GM18517 (cell line): Measurements from ENCODE around the gene SLC16A1.
"Not testable (repeated sequence)": the region's sequence is repeated elsewhere in the genome, so short reads cannot be mapped to it uniquely, and the experiment has no call there.

ENCODE experiments used
- ATAC-seq: cut with Tn5 transposase; IDR thresholded peaks from one replicate; pipeline ENCODE4 v1.9.1; 2021; ENCODE audit warnings: mild to moderate bottlenecking, moderate library complexity; ENCODE audit not compliant: unreplicated experiment

The SLC16A1 gene

DNA sequence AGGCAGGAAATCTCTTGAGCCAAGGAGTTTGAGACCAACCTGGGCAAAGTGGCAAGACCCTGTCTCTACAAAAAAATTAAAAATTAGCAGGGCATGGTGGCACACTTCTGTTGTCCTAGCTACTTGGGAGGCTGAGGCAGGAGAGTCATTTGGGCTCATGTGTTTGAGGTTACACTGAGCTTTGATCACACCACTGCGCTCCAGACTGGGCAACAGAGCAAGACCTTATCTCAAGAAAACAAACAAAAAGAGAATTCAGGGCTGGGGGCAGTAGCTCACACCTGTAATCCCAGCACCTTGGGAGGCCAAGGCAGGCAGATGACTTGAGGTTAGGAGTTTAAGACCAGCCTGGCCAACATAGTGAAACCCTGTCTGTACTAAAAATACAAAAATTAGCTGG is 17.8 kb upstream of the SLC16A1 start:
- no peak for ATAC-seq

DNA sequence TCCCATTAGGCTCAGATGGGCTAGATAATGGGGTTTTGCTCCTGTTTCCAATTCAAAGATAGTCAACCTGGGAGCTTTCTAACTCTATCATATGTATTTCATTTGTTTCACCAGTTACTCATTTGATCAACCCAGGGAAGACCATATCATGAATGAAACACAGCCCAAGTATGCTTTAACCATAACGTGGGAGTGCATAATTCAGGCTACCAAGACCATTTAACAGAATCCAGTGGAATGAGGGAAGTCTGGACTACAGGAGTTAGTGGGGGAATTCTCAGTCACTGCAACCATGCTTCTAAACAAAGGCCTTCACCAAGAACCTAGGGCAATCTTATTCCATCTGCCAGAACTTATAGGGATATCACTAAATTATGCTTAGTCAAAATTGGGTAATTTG is 15.0 kb upstream of the SLC16A1 start:
- ATAC-seq = no peak

DNA sequence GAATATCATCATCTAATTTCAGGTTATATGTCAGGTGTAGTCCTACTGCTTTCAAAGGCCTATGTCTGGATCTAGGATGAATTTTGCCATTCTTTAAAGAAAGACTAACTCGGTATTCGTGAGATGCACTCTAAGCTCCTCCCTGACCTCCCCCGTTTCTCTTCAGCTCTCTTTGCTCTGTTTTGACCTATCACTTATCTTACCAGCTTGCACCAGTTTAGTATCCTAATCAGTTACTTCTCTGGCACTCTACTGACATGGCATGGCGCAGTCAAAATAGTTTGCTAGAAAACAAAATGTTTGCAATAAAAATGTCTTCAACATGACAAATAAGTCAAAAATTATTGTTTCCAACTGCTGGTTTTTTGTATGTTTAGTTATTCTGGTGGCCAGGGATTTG is 8.4 kb upstream of the SLC16A1 start:
- no peak for ATAC-seq

DNA sequence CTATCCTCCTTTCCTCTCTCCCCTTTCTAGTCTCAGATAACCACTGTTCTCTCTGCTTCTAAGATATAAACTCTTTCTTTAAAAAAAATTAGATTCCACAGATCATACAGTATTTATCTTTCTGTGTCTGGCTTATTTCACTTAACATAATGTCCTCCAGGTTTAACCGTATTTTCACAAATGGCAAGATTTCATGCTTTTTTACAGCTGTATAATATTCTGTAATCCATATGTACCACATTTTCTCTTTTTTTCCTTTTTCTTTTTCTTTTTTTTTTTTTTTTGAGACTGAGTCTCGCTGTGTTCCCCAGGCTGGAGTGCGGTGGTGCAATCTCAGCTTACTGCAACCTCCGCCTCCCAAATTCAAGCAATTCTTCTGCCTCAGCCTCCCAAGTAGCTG is 5.1 kb upstream of the SLC16A1 start:
- no peak for ATAC-seq

DNA sequence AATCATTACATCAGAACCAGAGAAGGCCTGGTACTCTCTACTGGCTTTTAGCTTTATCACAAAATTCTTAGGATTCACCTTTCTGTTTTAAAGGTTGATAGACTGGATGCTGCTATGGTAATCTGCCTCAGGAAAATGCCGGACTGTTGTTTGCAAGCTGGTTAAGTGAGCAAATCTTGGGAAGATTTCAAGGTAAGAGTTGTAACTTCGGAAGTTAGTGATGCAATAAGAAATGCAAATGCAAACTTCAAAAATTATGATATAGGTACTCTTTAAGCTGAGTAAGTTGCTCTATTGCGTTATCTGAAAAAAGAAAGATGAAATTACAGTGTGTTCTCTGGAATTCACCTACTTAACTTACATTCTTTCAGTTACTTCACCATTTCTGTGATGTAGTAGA is 4.4 kb upstream of the SLC16A1 start:
- no peak for ATAC-seq

DNA sequence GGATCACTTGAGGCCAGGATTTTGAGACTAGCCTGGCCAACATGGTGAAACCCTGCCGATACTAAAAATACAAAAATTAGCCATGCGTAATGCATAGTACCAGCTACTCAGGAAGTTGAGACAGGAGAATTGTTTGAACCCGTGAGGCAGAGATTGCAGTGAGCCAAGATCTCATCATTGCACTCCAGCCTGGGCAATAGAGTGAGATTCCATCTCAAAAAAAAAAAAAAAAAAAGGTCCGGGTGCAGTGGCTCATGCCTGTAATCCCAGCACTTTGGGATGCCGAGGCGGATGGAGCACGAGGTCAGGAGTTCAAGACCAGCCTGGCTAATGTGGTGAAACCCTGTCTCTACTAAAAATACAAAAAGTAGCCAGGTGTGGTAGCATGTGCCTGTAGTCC is 2.2 kb upstream of the SLC16A1 start:
- not testable (repeated sequence) for ATAC-seq

DNA sequence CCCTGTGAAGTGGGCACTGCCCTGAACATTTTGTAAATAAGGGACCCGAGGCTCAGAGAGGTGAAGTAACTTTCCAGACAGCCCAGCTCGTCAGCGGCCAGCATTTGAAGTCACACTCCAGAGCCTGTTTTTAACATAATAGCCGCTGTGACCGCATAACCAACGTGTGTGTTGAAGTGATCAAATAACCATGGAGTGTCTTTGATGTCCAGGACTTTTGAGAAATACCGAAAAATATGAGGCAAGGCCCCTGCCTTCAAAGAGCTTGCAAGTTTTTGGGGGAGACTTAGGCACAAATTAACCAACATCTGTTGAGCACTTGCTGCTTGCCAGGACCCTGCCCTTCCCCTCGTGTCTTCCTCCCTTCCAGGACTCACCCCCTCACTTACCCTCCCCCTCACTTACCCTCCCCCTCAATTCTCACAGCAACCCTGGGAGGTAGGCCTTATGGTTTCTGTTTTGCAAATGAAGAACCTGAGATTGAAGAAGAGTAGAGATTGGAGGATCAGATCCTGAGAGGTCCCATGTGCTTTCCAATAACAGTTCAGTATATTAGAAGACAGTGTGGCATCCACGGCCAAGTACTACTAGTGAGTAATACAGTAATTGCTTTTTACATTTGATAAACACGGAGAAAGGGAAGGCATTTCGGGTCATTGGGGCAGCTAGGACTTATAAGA is 1.3 kb upstream of the SLC16A1 start:
- peak; percentile 65 for ATAC-seq

DNA sequence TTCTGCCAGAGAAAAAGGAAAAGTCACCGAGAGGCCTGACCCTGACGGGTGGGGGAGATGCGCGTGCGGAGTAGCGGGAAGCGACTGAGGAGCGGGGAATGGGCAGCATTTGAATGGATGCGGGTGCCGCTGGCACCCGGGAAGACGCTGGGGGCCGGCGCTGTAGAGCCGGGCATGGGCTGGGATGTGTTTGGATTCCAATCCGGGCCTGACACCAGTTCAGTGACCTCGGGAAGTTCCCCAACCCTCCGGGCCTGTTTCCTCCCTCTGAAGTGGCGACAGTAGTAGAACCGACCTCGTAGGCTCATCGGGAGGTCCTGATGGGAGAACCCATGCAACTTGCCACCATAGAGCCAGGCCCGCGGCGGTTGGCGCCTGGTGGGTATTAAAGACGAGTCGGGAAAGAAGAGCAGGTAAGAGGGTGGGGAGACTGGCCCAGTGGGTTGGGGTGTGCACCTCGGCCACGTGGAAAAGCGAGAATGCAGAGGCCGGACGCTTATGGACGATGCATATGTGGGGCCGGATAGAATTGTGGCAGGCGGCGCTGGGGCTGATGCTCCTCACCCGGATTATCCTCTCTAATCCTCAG is 642 bp upstream of the SLC16A1 start:
- peak; percentile 5 for ATAC-seq

DNA sequence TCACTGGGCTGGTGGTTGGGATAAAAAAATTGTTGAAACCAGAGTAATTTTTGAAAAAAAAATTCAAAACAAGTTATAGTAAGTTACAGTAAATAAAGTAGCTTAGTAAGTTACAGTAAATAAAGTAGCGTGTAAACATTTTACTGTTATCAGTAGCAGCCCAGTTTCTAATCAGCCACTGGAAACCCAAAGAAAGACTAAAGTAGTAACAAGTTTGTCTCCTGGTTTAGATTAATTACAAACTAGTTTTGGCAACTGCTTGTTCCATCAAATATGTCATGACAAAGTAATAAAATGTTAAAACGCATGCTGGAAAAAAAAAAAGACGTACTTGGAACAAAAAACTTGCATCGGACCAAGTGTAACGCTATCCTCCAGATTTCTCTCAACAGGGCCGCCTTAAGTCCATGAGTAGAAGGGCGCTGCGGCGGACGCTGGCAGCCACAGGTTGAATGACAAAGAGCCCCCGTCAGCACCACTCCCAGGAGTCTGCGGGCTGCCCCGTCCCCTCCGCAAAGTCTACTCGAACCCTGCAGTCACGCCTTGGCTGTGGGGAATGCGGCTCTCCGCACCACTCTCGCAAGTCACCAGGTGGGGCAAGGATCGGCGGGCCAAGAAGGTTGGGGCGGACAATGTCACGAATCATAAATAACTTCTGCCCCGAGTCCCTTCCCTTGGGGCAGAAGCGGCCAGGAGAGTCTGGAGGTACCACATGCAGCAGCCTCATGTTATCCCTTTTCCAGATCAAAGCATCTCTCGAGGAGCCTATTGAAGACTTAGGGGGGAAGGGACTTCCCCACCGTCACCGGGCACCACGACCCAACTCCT is 837 bp downstream of the SLC16A1 start:
- ATAC-seq = peak; percentile 18

DNA sequence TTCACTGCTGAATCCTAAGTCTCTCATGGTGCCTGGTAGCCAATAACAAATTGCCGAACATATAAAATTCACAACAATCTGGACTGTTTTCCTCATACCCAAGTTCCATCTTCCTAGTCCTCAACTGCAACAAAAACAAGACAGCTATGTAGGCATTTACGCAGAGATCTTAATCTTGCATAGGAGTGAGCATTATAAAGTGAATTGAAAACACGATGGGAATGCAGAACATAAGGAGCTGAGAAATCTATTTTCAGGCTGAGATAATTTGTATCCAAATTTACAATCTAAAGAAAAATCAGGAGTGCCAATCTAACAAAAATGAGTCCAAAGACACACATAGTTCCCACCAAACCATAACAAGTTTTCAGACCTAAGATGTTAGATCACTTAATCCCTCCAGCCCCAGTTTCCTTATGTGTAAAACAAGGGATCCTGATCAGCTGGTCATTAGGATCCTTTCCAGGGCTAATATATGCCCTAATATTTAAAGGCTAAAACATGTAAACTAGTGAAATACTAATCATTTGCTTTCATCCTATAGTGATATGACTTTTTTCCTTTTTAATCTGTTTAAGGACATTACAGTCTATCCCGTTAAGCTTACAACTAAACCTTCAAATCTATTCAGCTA is 1.9 kb downstream of the SLC16A1 start:
- ATAC-seq = no peak

DNA sequence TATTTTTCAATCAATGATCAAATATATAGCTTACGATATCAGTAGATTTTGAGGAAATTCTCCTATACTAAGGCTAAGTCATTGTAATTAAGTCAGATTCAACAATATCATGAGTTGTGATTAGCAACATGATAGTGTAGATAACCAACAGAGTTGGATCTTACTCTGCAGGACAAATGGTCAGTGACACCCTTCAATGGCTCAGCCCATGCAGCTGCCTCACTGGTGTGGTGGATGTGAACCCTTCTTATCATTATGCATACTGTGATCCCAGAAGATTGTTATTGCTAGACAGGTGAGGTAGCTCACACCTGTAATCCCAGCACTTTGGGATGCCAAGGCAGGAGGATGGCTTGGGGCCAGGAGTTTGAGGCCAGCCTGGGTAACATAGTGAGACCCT is 5.6 kb downstream of the SLC16A1 start:
- no peak for ATAC-seq

DNA sequence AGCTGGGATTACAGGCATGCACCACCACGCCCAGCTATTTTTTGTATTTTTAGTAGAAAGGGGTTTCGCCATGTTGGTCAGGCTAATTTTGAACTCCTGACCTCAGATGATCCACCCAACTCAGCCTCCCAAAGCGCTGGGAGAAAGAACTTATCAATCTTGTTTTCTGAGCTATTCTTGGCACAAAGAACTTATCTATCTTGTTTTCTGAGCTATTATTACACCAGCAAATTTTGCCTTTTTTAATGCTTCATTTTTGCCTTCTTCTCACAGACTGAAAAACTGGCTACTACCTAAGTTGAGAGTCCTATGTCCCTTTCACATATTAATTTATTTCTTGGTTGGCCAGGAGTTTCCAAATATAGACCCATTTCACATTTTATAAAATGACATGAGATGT is 9.3 kb downstream of the SLC16A1 start:
- no peak for ATAC-seq

DNA sequence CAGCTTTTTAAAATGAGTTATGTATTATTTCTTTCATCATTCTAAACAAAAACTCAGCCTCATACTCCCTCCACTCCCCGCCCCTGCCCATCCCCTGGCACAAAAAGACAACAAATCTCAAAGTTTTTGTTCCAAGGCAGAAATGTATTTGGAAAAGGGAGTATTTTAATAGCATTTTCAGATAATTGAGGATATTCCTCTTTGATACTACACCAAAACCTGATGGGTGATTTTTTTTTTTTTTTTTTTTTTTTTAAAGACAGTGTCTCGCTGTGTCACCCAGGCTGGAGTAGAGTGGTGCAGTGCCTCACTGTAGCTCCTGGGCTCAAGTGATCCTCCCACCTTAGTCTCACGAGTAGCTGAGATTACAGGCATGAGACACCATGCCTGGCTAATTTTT is 16.2 kb downstream of the SLC16A1 start:
- no peak for ATAC-seq

DNA sequence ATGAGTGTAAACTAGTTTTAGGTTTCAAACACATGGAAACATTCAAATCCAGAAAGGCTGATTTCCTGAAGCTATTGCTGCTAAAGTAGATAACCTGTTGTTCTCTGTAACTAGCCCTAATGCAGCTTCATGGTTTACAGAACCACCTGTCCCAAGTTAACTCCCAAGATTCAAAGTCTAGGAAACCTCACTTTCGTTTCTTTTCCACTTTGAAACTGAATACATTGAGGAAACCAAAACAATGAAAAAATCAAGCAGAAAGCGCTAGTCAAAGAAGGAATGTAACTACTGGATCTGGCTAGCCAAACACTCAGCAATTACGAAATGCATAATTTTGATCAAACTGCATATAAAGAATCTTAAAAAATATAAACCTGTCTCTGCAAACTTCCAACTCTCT is 17.8 kb downstream of the SLC16A1 start:
- ATAC-seq = no peak

DNA sequence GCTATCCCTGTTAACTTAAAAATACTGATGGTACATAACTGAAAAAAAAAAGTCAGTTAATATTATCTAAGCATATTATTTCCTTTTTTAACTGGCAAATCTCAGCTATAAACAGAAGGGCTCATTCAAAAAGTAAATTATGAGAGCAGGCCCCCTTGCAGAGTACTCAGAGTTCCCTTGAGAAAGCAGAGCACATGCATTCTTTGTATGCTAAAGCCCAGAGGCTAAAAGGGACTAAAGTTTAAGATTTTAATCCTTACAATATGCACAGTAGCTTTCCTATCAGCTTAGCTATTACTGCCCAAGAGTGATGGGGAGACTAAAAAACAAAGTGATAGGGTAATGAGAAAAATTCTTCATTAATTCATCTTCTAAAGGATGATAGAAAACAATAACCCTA is 18.5 kb downstream of the SLC16A1 start:
- ATAC-seq = no peak

DNA sequence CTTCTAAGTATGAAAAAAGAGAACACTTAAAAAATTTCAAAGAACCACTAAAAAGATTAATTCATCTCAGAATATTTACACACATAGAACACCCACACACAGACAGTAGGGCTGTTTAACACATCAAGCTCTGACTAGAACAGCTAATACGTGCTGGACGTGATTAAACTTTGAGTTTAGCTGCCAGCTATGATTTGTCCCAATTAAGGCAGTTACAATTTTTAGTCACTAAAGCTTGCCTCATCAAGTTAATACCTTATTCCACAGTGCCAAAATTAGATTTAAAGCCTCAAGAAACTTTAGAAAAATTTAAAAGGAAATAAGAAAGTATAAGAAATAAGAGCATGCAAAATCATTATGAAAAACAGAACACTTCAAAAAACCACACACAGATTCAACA is 18.9 kb downstream of the SLC16A1 start:
- ATAC-seq = no peak

DNA sequence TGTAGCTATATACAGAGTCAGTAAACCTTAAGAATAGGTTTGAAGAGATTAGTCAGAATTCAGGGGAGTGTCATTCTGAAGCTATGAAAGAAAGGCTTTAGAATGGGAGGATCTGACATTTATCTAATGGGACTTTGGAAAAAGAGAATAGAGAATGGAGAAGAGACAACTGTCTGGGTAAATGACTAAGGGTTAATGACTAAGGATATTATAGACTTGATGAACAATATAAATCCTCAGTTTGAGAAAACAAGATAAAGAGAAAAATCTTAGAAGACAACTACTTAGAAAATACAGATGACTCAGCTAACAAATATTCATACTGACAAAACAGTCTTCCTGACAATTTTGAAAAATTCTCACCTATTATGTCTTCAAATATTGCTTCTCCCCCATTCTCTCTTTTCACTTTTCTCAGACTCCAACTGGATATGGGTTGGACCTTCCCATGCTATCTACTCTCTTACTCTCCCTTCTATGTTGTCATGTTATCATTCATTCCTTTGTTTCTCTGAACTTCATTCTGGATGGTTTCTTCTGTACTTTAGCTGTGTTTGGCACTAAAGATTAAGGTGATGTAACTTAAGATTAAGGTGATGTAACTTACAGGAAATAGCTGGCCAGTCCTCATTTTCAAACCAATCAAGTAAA is 20.4 kb downstream of the SLC16A1 start:
- ATAC-seq = no peak

DNA sequence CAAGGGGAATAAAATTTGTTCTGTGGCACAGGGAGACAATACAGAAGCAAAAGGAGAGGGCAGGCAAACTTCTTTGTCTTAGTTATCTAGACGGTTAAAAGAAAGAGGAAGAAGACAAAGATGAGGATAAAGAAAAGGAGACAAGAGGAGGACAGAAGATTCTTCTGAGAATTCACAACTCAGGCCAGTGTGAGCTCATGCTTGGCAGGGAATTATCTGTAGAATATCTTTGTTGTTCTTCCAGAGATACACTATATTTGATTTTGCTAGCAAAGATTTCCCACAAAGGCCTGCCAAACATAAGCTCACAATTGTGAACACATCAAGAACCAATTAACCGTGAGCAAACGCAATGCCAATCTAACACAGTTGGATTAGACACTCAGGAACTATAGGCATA is 21.4 kb downstream of the SLC16A1 start:
- ATAC-seq = no peak

DNA sequence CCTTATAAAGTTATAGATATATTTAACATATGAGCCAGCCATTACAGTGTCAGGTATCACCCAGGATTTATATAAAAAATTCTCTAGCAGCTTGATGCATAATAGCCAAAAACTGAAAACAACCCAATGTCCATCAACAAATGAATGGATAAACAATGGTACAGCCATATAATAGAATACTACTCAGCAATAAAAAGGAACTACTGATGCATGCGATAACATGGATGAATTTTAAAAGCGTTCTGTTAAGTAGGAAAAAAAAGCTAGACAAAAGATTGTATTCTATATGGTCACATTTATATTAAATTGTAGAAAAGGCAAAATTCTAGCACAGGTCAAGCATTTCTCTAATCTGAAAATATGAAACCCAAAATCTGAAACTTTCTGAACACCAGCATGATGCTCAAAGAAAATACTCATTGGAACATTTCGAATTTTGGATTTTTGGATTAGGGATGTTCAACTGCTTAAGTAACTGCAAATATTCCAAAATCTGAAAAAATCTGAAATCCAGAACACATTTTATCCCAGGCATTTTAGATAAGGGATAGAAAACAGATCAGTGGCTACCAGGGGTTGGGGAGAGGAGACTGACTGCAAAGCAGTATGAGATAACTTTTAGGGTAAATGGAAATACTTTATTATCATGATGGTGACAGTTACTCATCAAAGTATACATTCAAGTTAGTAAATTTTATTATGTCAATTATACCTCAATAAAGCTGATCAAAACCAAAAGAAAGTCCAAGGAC is 22.0 kb downstream of the SLC16A1 start:
- no peak for ATAC-seq

DNA sequence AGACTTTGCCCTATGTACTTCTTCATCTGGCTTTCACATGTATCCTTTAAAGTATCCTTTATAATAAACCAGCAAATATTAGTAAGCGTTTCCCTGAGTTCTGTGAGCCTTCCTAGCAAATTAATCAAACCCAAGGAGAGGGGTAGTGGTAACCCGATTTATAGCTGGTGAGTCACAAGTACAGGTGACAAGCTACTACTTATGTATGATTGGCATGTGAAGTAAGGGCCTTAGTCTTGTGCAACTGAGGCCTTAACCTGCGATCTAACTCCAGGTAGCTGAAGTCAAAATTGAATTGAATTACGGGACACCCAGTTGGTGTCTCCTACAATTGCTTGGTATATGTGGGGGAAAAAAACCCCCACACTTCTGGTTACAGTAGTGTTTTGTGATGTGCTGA is 26.0 kb downstream of the SLC16A1 start:
- no peak for ATAC-seq
